Adipocyte (in vitro differentiated cells): Measurements from ENCODE around the gene SAMD10.

Experiments used
- DNase-seq: peaks from one replicate; pipeline ENCODE4 v3.0.0-alpha.2; 2015; ENCODE audit warnings: low read depth
- H3K27me3 ChIP-seq: replicated peaks from 2 replicates; pipeline ENCODE4 v1.7.0; 2013; ENCODE audit warnings: mild to moderate bottlenecking, low read length, moderate library complexity; ENCODE audit not compliant: control insufficient read depth, insufficient read depth
- H3K36me3 ChIP-seq: 2 replicates; pipeline ENCODE4 v1.7.0; 2013; ENCODE audit warnings: low read length, mild to moderate bottlenecking, moderate library complexity; ENCODE audit not compliant: control insufficient read depth, insufficient read depth, severe bottlenecking
- H3K4me1 ChIP-seq: 2 replicates; pipeline ENCODE4 v1.7.0; 2013; ENCODE audit warnings: mild to moderate bottlenecking, low read length, moderate library complexity; ENCODE audit not compliant: control insufficient read depth, insufficient read depth
- H3K4me3 ChIP-seq: 2 replicates; pipeline ENCODE4 v1.7.0; 2013; ENCODE audit warnings: mild to moderate bottlenecking, low read length, moderate library complexity
- H3K9ac ChIP-seq: 2 replicates; pipeline ENCODE4 v1.7.0; 2013; ENCODE audit warnings: mild to moderate bottlenecking, low read length, moderate library complexity
- H3K9me3 ChIP-seq: 2 replicates; pipeline ENCODE4 v1.7.0; 2013; ENCODE audit warnings: mild to moderate bottlenecking, low read length, moderate library complexity; ENCODE audit not compliant: control insufficient read depth

SAMD10 gene

GRCh38 chr20:63940472-63941266 lies 38.8 kb downstream of the SAMD10 start:
- H3K4me3 ChIP-seq: no peak overlapping the region
- no peaks in the 10 kb centered on the region for H3K4me1 ChIP-seq
- peaks cover 53% of the 10 kb centered on the region for H3K36me3 ChIP-seq
- no peaks in the 10 kb centered on the region for H3K27me3 ChIP-seq
- DNase-seq: no peak
- no peaks in the 10 kb centered on the region for H3K9me3 ChIP-seq
- H3K9ac ChIP-seq: no peak overlapping the region

GRCh38 chr20:63940071-63940471 lies 39.4 kb downstream of the SAMD10 start:
- DNase-seq: no peak
- H3K36me3 ChIP-seq: peaks cover 53% of the 10 kb centered on the region

GRCh38 chr20:63939061-63939935 lies 40.1 kb downstream of the SAMD10 start:
- no peaks in the 10 kb centered on the region for H3K27me3 ChIP-seq
- peaks cover 55% of the 10 kb centered on the region for H3K36me3 ChIP-seq
- no peak for DNase-seq
- H3K9me3 ChIP-seq: no peaks in the 10 kb centered on the region
- no peak overlapping the region for H3K9ac ChIP-seq
- no peaks in the 10 kb centered on the region for H3K4me1 ChIP-seq
- H3K4me3 ChIP-seq: no peak overlapping the region

More at GRCh38 chr20:63940071-63940471, 39.4 kb downstream of the SAMD10 start:
- Histone ChIP-seq H3K4me3 (no peak overlapping the region), H3K27me3 (no peaks in the 10 kb centered on the region), H3K9ac (no peak overlapping the region), H3K9me3 (no peaks in the 10 kb centered on the region), H3K4me1 (no peaks in the 10 kb centered on the region)

GRCh38 chr20:63937596-63937995 lies 41.8 kb downstream of the SAMD10 start:
- no peak for DNase-seq
- Histone ChIP-seq H3K9me3 (no peaks in the 10 kb centered on the region), H3K4me1 (no peaks in the 10 kb centered on the region), H3K9ac (no peak overlapping the region), H3K4me3 (no peak overlapping the region), H3K36me3 (peaks cover 52% of the 10 kb centered on the region), H3K27me3 (no peaks in the 10 kb centered on the region)

GRCh38 chr20:63935447-63935846 lies 44.0 kb downstream of the SAMD10 start:
- no peak for DNase-seq
- Histone ChIP-seq H3K4me3 (no peak overlapping the region), H3K4me1 (no peaks in the 10 kb centered on the region), H3K9me3 (no peaks in the 10 kb centered on the region), H3K36me3 (peaks cover 64% of the 10 kb centered on the region), H3K27me3 (no peaks in the 10 kb centered on the region), H3K9ac (no peak overlapping the region)

GRCh38 chr20:63934271-63935068 lies 45.0 kb downstream of the SAMD10 start:
- Histone ChIP-seq H3K4me3 (no peak overlapping the region), H3K4me1 (no peaks in the 10 kb centered on the region), H3K9me3 (no peaks in the 10 kb centered on the region), H3K9ac (no peak overlapping the region), H3K36me3 (peaks cover 67% of the 10 kb centered on the region), H3K27me3 (no peaks in the 10 kb centered on the region)
- no peak for DNase-seq

- no peak for DNase-seq
- Histone ChIP-seq H3K4me1 (no peaks in the 10 kb centered on the region), H3K9me3 (no peaks in the 10 kb centered on the region), H3K4me3 (no peak overlapping the region), H3K36me3 (peaks cover 74% of the 10 kb centered on the region), H3K9ac (no peak overlapping the region), H3K27me3 (no peaks in the 10 kb centered on the region)
These were observed 45.8 kb downstream of the SAMD10 start for GRCh38 chr20:63933646-63934045.

GRCh38 chr20:63932606-63933160 lies 46.8 kb downstream of the SAMD10 start:
- DNase-seq: no peak
- Histone ChIP-seq H3K9me3 (no peaks in the 10 kb centered on the region), H3K9ac (no peak overlapping the region), H3K4me3 (no peak overlapping the region), H3K36me3 (peaks cover 84% of the 10 kb centered on the region), H3K4me1 (no peaks in the 10 kb centered on the region), H3K27me3 (no peaks in the 10 kb centered on the region)

- Histone ChIP-seq H3K9ac (no peak overlapping the region), H3K9me3 (no peaks in the 10 kb centered on the region), H3K36me3 (peaks cover 87% of the 10 kb centered on the region), H3K27me3 (no peaks in the 10 kb centered on the region), H3K4me1 (no peaks in the 10 kb centered on the region), H3K4me3 (no peak overlapping the region)
- no peak for DNase-seq
These were observed 47.7 kb downstream of the SAMD10 start for GRCh38 chr20:63931735-63932134.

GRCh38 chr20:63930971-63931553 lies 48.4 kb downstream of the SAMD10 start:
- no peak for DNase-seq
- peaks cover 87% of the 10 kb centered on the region for H3K36me3 ChIP-seq
- no peak overlapping the region for H3K9ac ChIP-seq
- no peaks in the 10 kb centered on the region for H3K4me1 ChIP-seq
- no peak overlapping the region for H3K4me3 ChIP-seq
- H3K9me3 ChIP-seq: no peaks in the 10 kb centered on the region
- no peaks in the 10 kb centered on the region for H3K27me3 ChIP-seq
